Uterus (tissue), 4 donors: ENCODE data around the gene CNR2. TPM values are rescaled to one million over a fixed set of nuclear protein-coding genes. Genes with fewer than 3 reads are reported as not detected.

Source experiments
- DNase-seq, 2 donors: peaks; one replicate each; pipeline ENCODE4 v3.0.0-alpha.2; 2019 to 2020
- H3K27ac ChIP-seq, 2 donors: fragments of 200-600 bp; sonication (generic); 1 replicate in 1 of 2; 2 replicates in 1 of 2; pipeline ENCODE4 v1.5.1; 2016 to 2018
- H3K27me3 ChIP-seq, 2 donors: fragments of 200-600 bp; sonication (generic); one replicate each; pipeline ENCODE4 v1.5.1; 2018 to 2019; ENCODE audit warnings: control low read depth in 1 of 2
- H3K36me3 ChIP-seq, 2 donors: fragments of 200-600 bp; sonication (generic); one replicate each; pipeline ENCODE4 v1.5.1; 2019; ENCODE audit warnings: control low read depth in 1 of 2
- H3K4me1 ChIP-seq, 2 donors: fragments of 200-600 bp; sonication (generic); one replicate each; pipeline ENCODE4 v1.5.1; 2018 to 2019; ENCODE audit warnings: control low read depth in 1 of 2
- H3K4me3 ChIP-seq, 2 donors: fragments of 200-600 bp; sonication (generic); 1 replicate in 1 of 2; 2 replicates in 1 of 2; pipeline ENCODE4 v1.5.1; 2018 to 2019; ENCODE audit warnings: mild to moderate bottlenecking in 1 of 2
- H3K9me3 ChIP-seq, 2 donors: fragments of 200-600 bp; sonication (generic); one replicate each; pipeline ENCODE4 v1.5.1; 2019; ENCODE audit warnings: control low read depth in 1 of 2
- CTCF ChIP-seq, 4 experiments: fragments of 200-600 bp in 2 of 4; fragments of 450-650 bp in 2 of 4; sonication (generic) in 2 of 4; IDR thresholded peaks; one replicate each; pipeline ENCODE4 v1.5.1; 2016 to 2019; ENCODE audit warnings: antibody characterized with exemption in 4 of 4, mild to moderate bottlenecking in 2 of 4, moderate library complexity in 1 of 4
- POLR2A ChIP-seq, 2 donors: fragments of 450-650 bp; IDR thresholded peaks; one replicate each; pipeline ENCODE4 v1.6.1; 2016; ENCODE audit warnings: antibody characterized with exemption in 2 of 2, mild to moderate bottlenecking in 1 of 2, moderate library complexity in 1 of 2
- intact Hi-C: fragments of 100-400 bp; cut with DNase I; formaldehyde crosslinking; loops from one replicate; pipeline ENCODE4 v1.15.1; 2023; ENCODE audit warnings: low total_unique reads
- total RNA-seq, 4 donors: library from RNA; depleted of rRNA in 3 of 4; stranded (reverse); fragments of >200 nt in 3 of 4; gene quantifications; one replicate each; pipeline versions ENCODE4 v1.1.0 to v1.2.4, GENCODE V29; 2014 to 2023
- donor health status: DM: yes; HTN: yes; CAD: no.

The CNR2 gene
- total RNA-seq, 4 donors from 2014 or later = 0.14 TPM; not detected in 3

- H3K4me3 ChIP-seq = no peak overlapping the region
- no peaks in the 10 kb centered on the region for H3K36me3 ChIP-seq
- DNase-seq = no peak
- intact Hi-C loops = no loop called here
- TF ChIP-seq CTCF (IDR thresholded peaks at IDR 0.05) (no peak), POLR2A (IDR thresholded peaks at IDR 0.05) (no peak)
- peaks cover 0 to 4% of the 10 kb centered on the region in 2 donors for H3K4me1 ChIP-seq
- no peaks in the 10 kb centered on the region for H3K9me3 ChIP-seq
- H3K27ac ChIP-seq = no peak overlapping the region
- no peaks in the 10 kb centered on the region for H3K27me3 ChIP-seq
These were observed 11.4 kb upstream of the CNR2 start for GRCh38 chr1:23924601-23925000.

- DNase-seq = no peak
- Histone ChIP-seq H3K27ac (peak overlapping the region in 1 of 2 donors; percentile 25), H3K36me3 (no peaks in the 10 kb centered on the region), H3K27me3 (no peaks in the 10 kb centered on the region), H3K4me1 (peaks cover 0 to 4% of the 10 kb centered on the region in 2 donors), H3K9me3 (no peaks in the 10 kb centered on the region), H3K4me3 (no peak overlapping the region)
- TF ChIP-seq POLR2A (IDR thresholded peaks at IDR 0.05) (no peak), CTCF (IDR thresholded peaks at IDR 0.05) (no peak)
- intact Hi-C loops = no loop called here
These were observed 10.7 kb upstream of the CNR2 start for GRCh38 chr1:23923592-23924499.

GRCh38 chr1:23922321-23922943, 9.3 kb upstream of the CNR2 start:
- DNase-seq = peak in 1 of 2 donors; percentile 23
- Histone ChIP-seq H3K36me3 (no peaks in the 10 kb centered on the region), H3K27me3 (no peaks in the 10 kb centered on the region), H3K27ac (peak overlapping the region; percentile 37 to 76), H3K4me1 (peaks cover 0 to 4% of the 10 kb centered on the region in 2 donors), H3K9me3 (no peaks in the 10 kb centered on the region), H3K4me3 (no peak overlapping the region)
- no peak for TF ChIP-seq CTCF (IDR thresholded peaks at IDR 0.05)
- no peak for TF ChIP-seq POLR2A (IDR thresholded peaks at IDR 0.05)
- intact Hi-C loops = no loop called here

GRCh38 chr1:23916209-23917131, 3.3 kb upstream of the CNR2 start:
- TF ChIP-seq POLR2A (IDR thresholded peaks at IDR 0.05) = no peak
- peak; percentile 33 to 57 (median 47) for TF ChIP-seq CTCF (IDR thresholded peaks at IDR 0.05)
- intact Hi-C loops = no loop called here
- H3K27ac ChIP-seq = no peak overlapping the region
- no peak overlapping the region for H3K4me3 ChIP-seq
- no peaks in the 10 kb centered on the region for H3K36me3 ChIP-seq
- DNase-seq = peak; percentile 55
- H3K27me3 ChIP-seq = no peaks in the 10 kb centered on the region
- H3K4me1 ChIP-seq = peaks cover 0 to 4% of the 10 kb centered on the region in 2 donors
- H3K9me3 ChIP-seq = no peaks in the 10 kb centered on the region
